GM21825 (cell line): ENCODE results near the gene HNRNPC.
"Not testable (repeated sequence)": the region's sequence is repeated elsewhere in the genome, so short reads cannot be mapped to it uniquely, and the experiment has no call there.

Source experiments
- ATAC-seq: cut with Tn5 transposase; IDR thresholded peaks from one replicate; pipeline ENCODE4 v1.9.1; 2021; ENCODE audit warnings: mild to moderate bottlenecking, moderate library complexity; ENCODE audit not compliant: unreplicated experiment

Gene HNRNPC

DNA sequence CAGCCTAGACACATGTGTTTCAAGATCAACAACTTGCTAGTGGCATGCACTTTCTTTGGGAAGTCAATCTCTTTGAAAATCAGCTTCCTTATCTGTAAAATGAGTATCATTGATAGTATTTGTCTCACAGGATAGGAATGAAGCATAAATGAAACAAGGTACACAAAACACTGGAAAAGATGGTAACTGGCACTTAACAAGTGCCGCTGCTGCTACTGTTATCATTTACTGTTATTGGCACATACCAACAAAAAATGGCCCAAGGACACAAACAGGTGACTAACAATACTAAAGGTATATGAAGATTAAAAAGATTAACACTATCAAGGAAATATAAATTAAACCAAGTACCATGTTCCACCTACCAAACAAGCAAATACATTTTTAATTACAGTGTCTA lies 20.9 kb downstream of the HNRNPC start:
- no peak for ATAC-seq

DNA sequence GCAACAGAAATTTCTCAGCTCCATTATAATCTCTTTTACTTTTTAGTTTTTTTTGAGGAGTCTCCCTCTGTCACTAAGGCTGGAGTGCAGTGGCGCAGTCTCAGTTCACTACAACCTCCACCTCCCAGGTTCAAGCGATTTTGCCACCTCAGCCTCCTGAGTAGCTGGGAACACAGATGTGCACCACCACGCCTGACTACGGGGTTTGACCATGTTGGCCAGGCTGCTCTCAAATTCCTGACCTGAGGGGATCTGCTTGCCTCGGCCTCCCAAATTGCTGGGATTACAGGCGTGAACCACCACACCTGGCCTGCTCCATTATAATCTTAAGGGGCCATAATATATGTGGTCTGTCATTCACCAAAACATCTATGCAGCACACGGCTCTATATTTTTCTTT lies 23.4 kb downstream of the HNRNPC start:
- ATAC-seq, result no peak

DNA sequence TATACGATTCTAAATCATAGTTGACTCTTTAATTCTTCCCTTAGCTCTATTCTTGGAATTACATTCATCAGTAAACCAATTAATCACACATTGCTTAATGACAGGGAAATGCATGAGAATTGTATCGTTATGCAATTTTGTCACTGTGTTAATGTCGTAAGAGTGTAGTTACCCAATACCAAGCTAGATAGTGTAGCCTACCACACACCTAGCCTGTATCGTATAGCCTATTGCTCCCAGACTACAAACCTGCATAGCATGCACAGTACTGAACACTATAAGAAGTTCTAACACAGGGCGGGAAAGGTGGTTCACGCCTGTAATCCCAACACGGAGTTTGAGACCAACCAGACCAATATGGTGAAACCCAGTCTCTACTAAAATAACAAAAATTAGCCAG lies 24.7 kb downstream of the HNRNPC start:
- no peak for ATAC-seq

DNA sequence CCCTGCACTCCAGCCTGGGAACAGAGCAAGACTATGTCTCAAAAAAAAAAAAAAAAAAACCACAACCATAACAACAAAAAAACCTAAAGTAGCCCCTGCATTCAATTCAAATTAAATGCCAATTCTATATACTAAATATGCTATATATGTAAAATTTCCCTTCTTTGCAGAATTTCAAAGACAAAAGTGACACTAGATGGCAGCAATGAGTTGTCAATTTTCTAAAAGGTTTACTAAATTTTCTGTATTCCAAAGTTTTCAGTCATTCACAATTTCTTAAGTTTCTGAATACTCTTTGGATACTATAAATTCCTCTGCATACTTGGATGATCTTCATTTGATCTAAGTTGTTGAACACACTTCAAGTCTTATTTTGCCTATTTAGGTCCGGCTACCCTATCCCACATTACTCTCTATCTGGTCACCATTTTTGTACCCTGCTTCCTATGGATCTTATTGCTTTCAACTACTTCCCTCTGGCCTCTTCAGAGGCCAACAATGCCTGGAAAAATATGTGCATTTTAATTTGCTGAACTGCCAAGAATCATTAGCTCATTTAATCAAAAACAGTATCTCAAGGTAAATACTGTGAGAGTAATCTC lies 27.9 kb downstream of the HNRNPC start:
- ATAC-seq, result no peak

DNA sequence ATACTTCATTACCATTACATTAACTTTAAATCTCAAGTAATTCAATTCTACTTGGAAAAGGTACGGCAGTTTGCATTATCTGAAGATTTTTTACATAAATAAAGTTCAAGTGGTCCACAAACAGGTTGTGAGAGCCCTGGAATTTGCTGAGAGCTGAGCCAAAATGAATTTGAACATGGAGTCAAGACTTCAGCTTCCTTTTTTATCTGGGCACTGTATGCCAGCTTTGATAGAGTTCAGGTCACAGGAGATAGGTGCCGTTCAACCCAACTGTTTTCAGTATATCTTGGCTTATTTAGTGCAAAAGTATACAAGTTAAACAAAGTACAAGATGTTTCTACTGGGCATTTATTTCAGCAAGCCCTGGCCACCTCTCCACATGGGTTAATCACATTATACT lies 28.8 kb downstream of the HNRNPC start:
- ATAC-seq, result no peak

DNA sequence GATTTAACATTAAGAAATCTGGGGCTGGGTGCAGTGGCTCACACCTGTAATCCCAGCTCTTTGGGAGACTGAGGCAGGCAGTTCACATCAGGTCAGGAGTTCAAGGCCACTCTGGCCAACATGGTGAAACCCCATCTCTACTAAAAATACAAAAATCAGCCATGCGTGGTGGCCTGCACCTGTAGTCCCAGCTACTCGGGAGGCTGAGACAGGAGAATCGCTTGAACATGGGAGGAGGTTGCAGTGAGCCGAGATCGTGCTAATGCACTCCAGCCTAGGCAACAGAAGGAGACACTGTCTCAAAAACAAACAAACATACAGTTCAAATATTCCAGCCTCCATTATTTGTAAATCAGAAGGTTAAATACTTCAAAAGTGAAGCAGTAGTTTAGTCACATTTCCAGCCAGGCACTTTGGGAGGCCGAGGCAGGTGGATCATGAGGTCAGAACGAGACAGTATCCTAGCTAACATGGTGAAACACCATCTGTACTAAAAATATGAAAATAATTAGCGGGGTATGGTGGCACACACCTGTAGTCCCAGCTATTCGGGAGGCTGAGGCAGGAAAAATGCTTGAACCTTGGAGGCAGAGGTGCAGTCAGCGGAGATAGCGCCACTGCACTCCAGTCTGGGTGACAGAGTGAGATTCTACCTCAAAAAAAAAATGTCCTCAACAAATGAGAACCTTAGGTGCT lies 30.3 kb downstream of the HNRNPC start:
- ATAC-seq, result no peak

DNA sequence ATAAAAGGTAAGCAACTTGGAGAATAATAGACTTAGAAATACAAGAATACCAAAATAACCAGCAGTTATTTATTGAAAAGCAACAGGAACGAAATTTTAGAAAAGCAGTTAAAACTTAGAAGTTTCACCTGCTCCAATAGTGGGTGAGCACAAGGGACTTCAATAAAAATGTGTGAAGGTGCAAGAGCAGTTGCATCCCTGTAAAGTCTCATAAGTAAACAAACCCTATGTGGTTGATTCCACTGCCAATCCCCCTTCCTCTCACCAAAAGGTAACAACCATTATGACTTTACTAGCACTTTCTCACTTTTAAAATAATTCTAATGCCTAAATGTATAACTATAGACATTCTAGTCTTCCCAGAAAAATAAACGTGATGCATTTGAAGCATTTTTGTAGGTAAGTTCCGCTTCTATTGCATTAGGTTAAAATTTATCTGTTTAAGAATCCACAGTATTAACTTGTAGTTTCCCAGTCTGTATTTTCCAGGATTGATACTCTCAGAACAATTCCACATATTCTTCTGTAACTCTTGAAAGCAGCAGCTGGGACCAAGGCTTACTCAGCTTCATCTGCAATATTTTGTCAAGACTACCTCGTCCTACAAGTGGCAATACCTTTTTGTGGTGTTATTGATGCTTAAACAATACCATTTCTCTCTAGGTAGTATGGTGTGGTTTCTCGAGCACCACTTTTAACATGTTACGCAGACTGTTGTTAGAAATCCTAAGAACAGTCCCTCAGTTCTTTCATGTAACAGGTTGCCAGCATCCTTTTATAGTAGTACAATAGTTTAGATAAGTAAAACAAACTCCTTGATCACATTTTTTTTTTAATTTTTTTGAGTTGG lies 32.1 kb downstream of the HNRNPC start:
- ATAC-seq, result no peak

DNA sequence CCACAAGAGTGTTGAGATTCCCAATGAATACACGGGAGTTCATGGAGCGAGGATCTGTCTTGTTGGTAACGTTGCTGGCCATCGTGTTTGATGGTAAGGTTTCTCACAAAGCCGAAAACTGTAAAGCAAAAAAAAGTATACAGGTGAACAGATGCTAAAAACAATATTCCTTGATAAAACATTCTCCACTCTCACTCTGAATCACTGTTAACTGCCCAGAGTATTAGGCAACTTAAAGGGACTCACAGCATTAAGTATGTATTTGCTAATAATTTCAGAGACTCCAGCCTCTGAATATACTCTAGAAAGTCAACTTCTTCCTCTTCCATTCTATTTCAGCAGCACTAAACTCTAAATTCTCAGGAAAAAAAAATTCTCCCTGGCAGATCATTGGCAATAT lies 35.1 kb downstream of the HNRNPC start:
- ATAC-seq, result no peak

DNA sequence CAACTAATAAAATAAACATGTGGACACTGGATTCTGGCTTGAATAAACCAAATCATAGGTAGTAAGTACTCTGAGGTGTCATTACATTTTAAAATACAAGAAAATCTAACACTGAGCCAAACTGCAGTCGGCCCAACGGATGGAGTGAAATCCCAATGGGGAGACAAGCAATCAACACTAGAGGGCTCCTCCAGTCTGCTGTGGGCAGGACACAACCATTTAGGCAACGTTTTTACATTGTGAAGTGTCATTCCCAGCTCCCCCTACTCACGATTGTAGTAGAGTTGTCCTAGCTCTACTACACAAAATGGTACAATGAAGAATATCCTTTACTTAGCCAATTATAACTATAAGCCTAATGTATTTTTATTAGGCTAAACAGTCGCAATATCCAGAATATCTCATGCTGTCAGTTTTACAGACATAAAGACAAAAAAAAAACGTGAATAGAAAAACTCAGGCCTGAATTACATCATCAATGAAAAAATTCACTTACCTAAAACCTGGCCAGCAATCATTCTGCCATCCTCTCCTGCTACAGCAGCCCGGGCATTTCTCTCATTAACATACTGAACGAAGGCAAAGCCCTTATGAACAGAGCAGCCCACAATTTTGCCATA lies 35.7 kb downstream of the HNRNPC start:
- no peak for ATAC-seq

DNA sequence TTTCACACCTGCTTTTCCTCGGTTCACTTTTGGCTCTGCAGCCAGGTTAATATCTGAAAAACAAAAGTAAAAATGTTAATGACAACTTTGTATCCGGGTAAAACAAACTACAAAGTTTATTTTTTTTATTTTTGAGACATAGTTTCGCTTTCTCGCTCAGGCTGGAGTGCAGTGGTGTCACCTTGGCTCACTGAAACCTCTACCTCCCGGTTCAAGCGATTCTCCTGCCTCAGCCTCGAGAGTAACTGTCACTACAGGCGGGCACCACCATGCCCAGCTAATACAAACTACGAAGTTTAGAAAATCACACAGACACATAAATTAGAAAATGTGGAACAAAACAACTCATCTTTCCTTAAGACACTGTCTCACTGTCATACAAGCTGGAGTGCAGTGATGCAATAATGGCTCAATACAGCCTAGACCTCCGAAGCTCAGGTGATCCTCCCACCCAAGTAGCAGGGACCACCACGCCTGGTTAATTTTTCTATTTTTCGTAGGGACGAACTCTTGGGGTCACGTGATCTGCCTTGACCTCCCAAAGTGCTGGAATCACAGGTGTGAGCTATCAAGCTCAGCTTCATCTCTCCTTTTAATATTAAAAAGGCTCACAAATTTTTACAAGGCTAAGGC lies 38.1 kb downstream of the HNRNPC start:
- ATAC-seq, result no peak

DNA sequence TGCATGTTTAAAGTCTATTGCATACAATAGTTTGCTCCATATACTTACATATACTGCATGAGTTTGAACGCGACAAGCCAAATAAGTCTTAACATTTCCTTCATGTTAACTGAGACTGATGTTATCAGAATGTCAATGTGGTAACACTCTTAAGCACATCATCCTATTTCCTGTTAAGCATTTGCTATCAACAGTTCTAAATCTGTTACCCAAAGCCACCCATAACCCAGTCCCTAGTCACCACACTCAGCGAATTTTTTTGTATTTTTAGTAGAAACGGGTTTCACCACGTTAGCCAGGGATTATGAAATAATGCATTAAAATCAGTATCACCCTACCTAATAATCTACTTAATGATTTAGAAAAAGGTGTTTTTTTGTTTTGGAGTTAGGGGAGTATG lies 39.4 kb downstream of the HNRNPC start:
- ATAC-seq, result no peak

DNA sequence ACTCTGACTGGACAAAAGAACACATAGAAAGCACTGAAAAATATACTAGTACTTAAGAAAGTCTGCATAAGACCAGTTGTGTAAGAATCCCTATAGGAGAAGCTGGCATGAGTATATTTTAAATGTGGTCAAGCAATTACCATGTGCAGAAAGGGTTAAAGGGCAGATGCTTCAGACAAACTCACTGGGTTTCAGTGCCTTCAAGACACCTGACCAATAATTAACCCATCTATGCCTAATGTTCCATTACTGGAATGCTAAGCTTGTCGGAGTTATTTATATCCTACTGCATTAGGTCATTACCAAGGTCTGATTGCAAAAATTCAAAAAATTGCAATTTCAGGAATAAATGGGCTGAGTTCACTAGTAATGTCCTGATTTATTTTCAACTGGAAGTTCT lies 41.3 kb downstream of the HNRNPC start:
- ATAC-seq, result no peak

DNA sequence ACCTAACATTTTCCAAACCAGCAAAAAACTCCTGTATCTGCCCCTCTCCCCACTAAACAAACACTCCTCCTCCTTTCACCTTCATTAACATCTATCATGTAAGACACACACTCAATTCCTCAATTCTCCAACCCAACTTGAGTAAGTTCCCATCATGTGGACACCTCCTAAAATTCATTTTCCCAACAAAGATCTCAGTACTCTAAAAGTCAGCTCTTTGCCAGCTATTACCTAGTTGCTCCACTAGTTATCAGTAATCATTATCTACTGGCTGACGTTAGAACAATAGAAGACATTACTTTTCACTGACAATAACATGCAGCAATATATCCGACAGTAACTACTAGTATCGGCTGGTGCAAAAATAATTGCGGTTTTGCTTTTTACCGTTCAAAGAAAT lies 42.1 kb downstream of the HNRNPC start:
- ATAC-seq, result no peak

DNA sequence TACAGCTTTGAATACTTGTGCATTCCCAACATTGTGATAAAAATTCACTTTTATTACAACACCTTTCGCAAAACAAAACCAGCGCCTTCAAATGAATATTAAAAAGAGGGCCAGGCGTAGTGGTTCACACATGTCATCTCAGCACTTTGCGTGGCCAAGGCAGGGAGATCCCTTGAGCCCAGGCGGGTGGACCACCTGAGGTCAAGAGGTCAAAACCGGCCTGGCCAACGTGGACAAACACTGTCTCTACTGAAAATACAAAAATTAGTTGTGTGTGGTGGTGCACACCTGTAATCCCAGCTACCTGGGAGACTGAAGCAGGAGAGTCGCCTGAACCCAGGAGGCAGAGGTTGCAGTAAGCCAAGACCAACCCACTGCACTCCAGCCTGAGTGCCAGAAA lies 42.8 kb downstream of the HNRNPC start:
- ATAC-seq, result no peak

DNA sequence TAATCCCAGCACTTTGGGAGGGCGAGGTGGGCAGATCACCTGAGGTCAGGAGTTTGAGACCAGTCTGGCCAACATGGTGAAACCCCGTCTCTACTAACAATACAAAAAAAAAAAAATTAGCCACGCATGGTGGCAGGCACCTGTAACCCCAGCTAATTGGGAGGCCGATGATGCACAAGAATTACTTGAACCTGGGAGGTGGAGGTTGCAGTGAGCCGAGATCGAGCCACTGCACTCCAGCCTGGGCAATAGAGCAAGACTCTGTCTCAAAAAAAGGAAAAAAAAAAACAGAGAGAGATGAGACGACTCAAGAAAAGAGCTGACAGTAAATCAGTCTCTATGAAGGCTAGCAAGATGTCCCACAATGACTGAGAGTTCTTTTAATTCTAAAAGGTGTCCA lies 44.1 kb downstream of the HNRNPC start:
- ATAC-seq, result not testable (repeated sequence)

DNA sequence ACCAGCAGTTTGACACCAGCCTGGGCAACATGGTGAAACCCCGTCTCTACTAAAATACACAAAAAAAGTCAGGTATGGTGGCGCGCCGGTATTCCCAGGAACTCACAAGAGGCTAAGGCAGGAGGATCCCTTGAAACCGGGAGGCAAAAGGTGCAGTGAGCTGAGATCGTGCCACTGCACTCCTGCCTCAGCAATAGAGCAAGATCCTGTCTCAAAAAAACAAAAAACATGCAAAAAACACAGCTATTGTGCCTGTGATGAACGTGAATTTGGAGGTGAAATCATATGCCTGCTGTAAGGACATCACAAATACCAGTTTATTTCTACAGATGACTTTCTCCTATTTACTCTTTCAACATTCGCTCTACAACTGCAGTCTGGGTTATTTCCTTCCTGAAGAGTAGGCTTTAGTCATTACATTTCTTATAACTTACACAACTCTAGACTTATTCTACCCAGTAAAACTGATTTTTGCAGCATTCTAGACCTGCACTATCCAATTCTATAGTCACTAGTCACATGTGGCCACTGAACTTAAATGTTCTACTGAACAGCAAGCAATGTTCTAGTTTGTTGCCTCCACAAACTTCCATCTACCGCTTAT lies 48.3 kb downstream of the HNRNPC start:
- ATAC-seq, result no peak

DNA sequence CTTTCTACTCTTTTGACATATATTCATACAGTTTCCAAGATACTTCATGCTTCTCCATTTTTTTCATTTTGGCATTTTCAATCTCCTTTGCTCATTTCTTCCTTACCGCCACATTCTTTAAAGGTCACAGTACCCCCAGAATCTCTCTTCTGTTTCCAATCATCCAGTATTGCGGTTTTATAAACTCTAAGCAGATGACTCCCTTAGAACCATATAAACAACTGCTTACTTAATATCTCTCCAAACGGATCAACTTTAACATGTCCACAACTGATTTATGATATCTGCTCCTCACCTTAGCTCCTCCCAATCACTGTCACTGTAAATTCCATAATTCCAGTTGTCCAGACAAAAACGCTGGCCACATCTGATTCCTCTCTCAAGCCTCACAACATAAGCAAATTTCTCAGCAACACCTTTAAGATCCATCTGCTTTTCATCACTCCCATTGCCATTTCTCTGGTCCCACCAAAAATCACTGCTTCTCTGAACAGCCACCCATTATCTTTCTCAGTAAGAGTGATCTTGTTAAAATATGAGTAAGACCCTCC lies 49.6 kb downstream of the HNRNPC start:
- no peak for ATAC-seq

DNA sequence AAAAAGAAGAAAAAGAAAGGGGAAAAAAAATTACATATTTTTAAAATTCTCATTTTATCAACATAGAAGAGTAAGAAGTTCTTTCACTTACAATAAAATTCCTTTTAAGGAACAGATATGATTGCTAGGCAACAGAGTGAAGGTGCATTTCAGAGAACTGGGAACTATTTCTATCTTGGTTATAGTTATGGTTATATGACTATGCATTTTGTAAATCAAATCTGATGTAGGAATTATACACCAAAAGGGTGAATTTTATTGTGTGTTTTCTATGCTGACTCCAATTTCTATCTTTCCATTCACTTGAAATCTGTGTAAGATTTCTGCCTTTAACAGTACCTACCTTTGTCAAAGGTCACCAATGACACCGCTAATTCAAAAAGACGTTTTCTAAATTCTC lies 50.1 kb downstream of the HNRNPC start:
- no peak for ATAC-seq

DNA sequence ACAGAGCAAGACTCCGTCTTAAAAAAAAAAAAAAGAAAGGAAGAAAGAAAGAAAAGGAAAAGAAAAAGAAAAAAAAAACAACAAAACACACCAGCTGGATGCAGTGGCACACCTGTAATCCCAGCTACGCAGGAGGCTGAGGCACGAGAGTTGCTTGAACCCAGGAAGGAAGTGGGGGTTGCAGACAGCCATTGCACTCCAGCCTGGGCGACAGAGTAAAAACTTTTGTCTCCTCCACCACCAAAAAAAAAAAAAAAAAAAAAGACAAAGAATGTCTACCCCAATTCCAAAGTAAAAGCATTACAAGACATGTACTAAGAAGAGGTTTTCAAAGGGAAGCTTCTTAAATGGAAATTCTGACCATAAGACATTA lies 53.4 kb downstream of the HNRNPC start:
- no peak for ATAC-seq

DNA sequence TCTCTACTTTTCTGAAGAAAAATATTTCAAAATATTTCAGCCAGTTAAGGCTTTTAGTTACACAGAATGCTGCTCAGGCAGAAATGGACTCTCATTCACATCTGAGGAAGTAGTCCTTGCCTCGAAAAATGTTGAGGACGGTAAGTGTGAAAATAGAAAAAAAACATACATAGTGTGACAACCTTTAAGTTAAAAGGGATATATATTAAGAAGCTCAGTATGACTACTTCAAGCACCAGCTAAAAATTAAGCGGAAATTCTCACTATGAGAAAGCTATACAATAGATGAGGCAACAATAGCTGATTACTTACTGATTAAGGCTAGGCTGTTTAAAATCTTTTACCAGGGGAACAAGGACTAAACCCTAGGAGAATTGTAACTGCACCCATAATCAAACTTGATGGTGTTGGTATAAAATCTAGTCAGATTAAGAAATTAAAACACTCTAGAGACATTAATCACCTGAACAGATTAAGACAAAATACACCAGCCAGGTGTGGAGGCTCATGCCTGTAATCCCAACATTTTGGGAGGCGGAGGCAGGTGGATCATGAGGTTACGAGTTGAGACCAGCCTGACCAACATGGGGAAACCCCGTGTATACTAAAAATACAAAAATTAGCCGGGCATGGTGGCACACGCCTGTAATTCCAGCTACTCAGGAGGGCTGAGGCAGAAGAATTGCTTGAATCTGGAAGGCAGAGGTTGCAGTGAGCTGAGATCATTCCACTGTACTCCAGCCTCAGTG lies 53.9 kb downstream of the HNRNPC start:
- ATAC-seq, result no peak
